HG03571 (cell line): ENCODE data around the gene XK.
"Not testable (repeated sequence)": the region's sequence is repeated elsewhere in the genome, so short reads cannot be mapped to it uniquely, and the experiment has no call there.

Source experiments
- ATAC-seq: cut with Tn5 transposase; IDR thresholded peaks from one replicate; pipeline ENCODE4 v1.9.1; 2021; ENCODE audit not compliant: unreplicated experiment

The XK gene, protein sequence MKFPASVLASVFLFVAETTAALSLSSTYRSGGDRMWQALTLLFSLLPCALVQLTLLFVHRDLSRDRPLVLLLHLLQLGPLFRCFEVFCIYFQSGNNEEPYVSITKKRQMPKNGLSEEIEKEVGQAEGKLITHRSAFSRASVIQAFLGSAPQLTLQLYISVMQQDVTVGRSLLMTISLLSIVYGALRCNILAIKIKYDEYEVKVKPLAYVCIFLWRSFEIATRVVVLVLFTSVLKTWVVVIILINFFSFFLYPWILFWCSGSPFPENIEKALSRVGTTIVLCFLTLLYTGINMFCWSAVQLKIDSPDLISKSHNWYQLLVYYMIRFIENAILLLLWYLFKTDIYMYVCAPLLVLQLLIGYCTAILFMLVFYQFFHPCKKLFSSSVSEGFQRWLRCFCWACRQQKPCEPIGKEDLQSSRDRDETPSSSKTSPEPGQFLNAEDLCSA

DNA sequence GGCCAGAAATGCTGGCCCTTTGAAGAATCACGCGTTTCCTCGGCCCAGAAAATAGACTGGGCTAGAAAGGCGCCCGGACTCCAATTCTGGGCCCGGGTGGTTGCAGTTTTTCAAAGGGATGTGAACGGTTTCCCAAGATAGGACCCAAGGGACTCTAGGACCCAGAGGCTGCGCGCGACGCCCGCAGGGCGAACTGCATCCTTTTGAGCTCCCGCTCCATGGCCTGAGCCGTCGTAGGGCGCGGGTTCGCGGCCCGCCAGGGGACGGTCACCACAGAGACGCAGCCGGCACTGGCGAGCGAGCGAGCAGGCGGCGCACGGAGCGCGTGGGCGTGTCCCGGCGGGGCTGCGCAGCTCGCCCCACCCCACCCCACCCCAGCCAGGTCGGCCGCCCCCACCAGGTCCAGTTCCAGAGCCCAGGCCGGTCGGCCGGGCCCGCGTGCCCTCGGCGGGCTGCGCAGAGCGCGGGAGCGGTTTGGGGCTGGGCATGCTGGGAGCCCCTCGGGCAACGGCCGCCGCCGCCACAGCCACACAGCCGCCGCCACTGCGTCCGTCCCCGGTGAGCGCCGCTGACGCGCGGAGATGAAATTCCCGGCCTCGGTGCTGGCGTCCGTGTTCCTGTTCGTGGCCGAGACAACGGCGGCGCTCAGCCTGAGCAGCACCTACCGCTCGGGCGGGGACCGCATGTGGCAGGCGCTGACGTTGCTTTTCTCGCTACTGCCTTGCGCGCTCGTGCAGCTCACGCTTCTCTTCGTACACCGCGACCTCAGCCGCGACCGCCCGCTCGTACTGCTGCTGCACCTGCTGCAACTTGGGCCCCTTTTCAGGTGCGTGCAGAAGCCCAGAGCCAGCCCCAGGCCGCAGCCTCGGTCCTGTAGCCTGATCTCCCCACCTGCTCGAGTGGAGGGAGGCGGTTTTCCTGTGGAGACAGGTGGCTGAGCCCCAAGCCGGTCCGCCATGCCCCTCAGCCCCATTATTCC lies at the start of gene XK:
XK (plus strand) TSS at position 411 of the 979 bp plus-strand sequence; CDS start at position 582, 171 bp downstream.
- peak; percentile 66 for ATAC-seq

DNA sequence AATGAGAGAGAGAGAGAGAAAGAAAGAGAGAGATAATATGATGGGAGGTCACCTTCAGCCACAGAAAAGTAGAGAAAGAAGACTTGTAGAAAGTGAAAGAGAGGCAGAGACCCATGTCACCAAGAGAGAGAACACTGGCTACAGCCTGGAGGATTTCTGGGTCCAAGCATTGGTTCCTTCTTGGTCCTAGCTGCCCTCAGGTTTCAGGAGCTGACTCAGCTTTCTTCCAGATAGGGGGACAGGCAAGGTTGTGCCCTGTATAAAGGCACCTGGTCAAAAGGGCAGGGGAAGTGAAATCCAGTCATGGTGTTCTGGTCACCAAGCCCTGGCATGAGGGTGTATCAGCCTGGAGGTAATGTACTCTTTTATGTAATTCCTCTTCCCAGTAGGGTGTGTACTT lies 47.5 kb upstream of the XK start:
- no peak for ATAC-seq

DNA sequence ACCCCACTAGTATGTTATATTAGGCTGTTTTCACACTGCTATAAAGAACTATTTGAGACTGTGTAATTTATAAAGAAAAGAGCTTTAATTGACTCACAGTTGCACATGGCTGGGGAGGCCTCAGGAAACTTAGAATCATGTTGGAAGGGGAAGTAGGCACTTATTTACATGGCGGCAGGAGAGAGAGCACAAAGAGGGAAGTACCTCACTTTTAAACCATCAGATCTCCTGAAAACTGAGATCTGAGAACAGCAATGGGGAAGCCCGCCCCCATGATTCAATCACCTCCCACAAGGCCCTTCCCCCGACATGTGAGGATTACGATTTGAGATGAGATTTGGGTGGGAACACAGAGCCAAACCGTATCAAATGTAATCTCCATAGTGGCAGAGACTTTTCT lies 45.4 kb upstream of the XK start:
- ATAC-seq, result no peak

DNA sequence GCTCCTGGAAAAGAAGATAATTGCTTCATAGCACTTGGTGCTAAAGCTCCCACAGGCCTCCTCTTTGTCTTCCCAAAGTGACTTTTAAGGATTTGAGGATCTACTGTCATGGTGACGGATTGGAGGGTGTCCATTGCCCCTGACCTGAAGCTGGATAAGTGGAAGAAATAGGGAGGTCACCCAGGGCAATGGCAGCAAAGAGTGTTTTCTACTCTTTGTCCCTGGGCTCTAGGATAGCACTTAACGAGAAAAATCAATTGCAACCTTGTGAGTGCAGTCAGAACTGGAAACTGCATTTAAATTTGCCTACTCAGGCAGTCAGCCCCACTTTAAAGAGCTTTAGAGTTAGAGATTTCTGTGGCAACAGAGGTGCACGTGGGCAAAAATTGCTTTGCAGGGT lies 43.7 kb upstream of the XK start:
- no peak for ATAC-seq

DNA sequence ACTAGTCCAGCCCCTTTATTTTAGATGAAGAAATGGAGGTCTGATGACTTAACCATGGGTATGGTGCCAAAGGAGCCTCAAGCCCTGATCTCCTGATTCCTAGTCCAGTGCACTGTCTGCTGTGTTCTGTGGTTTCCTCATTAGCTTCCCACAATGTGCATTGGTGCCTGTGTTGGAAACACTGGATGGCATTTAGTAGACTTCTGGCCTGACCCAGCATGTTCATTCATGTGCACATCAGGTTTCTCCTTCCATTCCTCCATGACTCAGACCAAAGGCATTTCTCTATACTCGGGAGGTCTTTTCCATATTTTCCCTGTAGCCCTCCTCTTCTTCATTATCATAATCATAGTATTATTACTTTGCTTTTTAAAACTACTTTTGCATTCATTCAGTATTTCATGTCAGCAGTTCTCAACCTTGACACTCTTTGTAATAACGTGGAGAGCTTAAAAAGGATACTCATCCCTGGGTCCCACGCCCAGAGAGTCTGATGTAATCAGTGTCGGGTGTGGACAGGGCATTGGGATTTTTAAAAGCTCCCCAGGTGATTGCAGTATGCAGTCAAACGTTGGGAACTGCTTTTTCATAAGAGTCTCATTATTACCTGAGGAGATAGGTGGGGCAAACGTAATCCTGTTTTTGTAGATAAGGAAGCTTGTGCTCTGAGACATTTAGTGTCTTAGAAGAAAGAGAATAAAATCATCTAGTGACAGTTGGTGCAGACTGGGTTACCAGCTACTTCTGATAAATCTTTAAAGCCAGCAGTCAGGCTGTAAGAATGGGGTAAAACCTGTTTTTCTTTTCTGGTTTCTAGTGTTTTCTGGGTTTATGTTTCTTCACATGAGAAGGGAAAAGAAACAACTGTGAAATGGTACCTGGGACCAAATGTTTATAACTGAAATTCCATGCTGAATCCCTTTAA lies 40.9 kb upstream of the XK start:
- ATAC-seq, result no peak

DNA sequence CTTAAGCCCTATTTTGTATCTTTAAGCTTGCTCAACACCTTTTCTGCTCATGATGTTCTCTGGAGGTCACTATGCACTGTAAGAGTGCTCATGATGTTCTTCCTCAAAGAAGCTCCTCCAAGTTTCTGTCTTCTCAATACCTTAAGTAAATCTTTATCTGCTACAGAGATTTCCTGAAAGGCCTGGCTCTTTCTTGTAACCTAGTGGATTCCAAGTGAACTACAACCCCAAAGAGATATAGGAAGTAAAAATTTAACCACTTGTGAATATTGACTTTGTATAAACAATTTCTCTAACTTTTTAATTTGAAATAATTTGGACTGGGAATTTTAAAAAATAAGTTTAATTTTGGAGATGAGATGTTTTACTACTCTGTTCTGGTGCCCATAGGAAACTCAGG lies 39.3 kb upstream of the XK start:
- ATAC-seq, result no peak

DNA sequence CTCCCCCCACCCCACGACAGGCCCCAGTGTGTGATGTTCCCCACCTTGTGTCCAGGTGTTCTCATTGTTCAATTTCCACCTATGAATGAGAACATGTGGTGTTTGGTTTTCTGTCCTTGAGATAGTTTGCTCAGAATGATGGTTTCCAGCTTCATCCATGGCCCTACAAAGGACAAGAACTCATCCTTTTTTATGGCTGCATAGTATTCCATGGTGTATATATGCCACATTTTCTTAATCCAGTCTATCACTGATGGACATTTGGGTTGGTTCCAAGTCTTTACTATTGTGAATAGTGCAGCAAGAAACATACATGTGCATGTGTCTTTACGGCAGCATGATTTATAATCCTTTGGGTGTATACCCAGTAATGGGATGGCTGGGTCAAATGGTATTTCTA lies 34.7 kb upstream of the XK start:
- not testable (repeated sequence) for ATAC-seq

DNA sequence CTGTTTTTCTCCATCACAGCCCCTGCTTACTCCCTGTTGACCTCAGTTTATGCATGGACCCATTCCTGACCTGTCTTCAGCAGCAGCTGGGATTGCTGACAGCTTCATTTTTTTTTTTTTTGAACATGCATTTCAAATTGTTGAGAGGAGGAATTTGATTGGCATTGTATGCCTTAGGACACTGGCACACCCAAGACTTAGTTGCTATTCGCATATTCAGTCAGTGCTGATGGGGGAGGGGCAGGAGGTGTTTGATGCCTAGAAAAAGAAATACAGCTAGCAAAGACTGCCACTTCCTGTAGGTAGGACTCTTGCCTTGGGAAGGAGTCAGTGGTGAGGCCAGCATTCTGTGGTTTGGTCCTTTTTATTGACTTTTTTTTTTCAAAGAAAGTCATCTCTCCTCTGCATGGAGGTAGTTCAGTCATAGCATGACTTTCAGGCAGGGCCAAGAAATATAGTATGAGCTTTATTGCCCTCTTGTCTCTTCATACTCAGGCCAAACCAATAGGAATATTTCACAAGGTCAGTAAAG lies 33.6 kb upstream of the XK start:
- no peak for ATAC-seq

DNA sequence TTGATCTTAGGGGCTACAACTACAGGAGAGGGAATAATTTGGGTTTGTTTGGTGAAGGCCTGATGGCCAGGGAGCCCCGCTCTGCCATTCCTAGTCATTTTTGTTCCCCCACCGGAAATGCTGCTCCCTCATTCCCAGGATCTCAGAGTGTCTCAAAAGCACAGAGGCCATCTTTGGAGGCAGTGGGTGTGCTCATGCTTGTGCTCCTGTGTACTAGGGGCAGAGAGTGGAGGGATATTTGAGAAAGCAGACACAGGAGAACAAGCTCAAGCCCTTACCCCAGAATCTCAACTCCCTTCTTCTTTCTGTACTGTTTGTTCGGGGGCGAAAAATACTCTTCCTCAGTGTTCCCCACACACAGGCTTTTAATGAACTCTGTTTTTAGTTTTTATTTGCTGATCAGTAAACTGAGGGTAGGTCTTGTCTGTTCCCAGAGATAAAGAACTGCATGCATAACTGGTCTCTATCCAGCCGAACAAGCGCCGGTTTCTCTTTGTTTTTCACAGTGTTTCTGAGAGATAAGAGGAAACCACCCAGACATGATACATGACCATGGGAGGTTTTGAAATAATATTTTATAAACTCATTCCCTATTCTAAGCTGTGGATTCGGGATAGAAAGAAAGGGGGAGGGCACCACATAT lies 32.9 kb upstream of the XK start:
- ATAC-seq, result no peak

DNA sequence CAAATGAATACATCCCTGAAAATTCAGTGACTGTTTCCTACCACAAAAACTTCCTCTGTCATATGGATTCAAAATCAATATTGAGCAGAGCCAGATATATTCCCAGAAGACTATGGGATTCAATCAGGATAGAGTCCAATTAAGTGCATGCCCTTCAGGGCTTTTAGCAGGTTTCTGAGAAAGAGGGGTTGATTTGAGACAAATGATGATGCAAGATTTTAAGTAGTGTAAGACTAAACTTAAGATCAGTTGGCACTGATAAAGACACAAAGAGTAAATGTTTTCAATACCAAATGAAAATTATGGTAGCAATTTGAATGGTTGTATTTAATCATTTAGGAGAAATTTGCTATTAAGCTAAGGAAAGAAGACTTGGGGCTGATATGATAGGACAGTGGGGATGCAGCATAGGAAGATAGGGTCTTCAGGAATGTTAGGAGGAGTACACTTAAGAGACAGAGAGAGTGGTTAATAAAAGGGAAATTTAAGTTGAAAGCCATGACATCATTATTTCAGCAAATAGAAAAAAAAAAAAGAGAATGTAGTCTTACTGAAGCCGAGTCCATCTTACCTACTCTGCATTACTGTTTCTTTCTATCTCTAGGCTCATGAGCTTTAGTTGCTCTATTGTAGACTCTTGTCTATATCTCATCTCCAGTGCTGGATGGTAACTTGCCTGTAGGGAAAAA lies 32.0 kb upstream of the XK start:
- ATAC-seq, result no peak

DNA sequence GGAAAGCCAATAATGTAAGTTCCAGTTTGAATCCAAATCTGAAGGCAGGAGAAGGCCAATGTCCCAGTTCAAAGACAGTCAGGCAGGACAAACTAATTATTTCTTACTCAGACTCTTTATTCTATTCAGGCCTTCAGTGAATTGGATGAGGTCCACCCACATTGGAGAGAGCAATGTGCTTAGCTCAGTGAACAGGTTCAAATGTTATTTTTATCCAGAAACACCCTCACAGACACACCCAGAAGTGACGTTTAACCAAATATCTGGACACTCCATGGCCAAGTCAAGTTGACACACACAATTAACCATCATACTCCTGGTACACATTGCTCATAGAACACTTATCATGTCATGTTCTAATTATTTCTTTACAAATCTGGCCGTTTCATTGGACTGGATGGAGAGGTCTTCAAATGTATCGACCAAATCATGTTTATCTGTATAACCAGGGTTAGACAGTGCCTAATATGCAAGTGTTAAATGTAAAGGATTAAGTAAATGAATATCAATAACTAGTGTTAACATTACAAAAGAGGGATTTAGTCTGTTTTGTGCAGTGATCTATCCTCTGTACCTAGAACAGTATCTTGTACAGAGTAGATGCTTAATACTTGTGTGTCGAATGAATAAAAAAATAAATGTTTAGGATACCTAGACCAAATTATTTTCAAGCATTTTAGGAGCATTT lies 27.1 kb upstream of the XK start:
- no peak for ATAC-seq

DNA sequence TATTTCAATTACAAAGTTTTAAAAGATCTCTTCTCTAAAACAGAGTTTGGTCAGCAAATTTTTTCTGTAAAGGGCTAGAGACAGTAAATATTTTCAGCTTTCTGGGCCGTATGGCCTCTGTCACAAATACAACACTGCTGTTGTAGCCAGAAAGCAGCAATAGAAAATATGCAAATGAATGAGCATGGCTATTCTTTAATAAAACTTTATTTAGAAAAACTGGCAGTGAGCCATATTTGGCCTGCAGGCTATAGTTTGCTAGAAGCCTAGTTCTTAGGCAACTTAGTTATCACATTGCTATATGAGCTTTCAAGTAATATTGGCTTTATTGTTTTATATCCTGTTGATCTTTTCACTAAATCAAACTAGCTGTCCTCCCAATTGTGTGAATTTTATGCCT lies 26.5 kb upstream of the XK start:
- ATAC-seq, result no peak

DNA sequence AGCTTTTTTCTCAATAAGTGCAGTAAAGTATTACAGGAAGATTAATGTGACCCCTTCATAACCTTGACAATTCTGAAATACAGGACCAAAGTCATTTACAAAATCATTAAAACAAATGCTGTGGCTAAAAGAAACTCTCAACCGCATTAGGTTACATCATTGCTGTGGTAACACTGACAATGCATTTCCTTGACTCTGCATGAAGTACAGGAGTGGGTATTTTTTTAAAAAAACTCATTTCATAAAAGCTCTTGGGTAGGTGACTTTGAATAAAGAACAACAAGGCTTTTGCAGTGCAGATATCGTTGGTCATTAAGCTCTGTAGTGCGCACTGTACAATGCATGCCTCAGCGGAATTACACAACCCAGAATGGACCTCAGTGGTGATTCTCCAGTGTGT lies 23.4 kb upstream of the XK start:
- ATAC-seq, result no peak

DNA sequence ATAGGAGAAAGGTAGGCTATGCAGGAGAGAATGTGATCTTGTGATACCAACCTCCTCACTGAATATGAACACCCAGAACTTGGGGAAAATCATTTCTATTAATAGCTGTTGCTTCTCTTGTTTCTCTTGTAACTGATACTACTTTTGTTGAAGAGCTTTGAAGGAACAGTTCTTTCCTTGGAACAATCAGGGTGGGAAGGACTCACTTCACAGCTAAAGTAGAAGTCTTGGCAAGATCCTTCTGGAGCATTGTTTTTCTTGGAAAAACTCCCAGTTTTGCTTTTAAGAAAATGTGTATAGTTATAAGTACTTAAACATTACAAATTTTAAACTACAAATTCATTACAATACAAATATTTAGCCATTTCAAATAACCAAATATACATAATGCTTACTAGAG lies 19.1 kb upstream of the XK start:
- ATAC-seq, result no peak

DNA sequence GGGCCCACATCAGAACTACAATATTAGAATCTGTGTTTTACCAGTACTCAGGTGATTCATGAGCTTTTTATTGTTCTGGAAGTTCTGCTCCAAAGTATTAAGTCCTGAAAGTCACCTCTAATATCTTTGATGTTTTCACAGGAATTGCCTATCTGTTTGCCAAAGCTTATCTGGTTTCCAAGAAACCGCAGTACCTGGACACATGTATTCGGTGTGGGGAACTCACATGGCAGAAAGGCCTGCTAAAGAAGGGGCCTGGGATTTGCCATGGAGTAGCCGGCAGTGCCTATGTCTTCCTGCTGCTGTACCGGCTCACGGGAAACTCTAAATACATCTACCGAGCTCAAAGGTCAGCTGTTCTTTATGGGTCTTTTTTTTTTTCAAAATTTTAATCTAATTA lies 18.4 kb upstream of the XK start:
- ATAC-seq, result no peak

DNA sequence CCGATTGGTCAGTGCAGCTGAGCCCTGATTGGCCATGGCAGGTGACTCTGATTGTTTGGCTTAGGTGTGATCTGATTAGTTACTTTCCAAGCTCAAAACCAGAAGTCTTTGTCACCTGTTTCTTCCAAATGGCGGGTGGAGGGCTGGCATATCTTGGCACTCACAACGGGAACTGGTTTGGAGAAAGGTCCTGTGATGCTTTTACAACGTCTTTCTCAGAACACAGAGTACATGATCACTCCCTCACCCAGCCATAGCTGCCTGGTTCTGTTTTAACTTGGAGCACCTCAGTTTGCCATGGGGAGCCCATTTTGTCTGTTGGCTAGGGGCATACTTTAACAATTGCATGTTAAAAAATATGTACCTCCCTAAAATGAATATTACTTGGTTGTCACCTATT lies 13.0 kb upstream of the XK start:
- no peak for ATAC-seq

DNA sequence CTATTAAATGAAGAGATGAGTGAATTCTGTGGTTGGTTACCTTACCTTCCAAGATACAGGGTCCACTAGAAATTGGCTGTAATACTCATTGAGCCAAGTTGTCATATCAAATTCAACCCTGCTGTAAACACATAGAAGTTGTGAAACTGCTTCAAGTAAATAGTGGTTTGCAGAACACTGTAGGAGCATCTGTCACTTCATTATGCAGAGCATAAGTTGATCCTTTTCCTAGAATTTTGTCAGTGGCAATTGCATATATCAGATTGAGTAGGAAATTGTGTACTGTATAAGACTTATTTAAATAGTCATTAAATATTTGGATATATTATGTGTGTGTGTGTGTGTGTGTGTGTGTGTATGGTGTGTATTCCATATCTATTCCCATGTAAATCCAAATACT lies 8.8 kb upstream of the XK start:
- ATAC-seq, result no peak

DNA sequence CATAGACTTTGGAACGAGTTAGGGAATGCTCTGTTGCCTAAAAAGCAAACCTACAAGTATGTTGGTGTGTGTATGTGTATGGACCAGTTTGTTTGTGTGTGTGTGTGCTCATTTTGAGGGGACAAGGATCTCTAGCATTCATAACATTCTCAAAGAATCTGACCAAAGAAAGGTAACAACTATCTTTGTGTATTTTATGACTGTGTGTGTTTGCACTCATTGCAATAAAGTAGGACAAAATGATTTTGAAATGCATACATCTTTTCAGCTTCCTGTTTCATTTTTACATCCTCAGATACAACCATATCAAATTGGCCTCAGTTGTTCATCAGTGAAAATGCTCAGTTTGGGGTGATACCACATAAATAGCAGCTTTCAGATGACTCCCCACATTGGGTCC lies 8.3 kb upstream of the XK start:
- ATAC-seq, result no peak

DNA sequence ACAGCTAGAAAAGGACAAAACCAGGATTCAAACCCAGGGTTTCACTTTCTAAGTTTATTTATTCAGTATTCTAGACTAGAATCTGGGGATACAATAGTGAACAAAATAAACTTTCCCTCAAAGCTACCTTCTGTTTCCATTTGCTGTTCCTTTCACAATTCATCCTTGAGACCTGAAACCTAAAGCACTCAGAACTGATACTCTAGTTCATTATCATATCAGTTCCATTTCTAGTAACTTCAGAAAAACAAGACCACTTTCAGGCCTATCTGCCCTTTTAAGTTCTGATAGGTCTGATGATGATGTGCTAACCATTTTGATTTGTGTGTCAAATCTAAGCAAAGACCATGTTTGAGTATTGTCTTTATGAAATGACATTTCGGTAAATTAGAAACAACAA lies 7.8 kb upstream of the XK start:
- no peak for ATAC-seq
